ENCODE data around the gene MED25. TPM values are rescaled to one million over a fixed set of nuclear protein-coding genes. Genes with fewer than 3 reads are reported as not detected.

MED25 gene
- total RNA-seq, 1 donor from 2014 or later, result 40.1 TPM

- H3K36me3 Mint-ChIP-seq (ENCODE audit: low read depth), result peaks cover 15% of the 10 kb centered on the region
- H3K27me3 Mint-ChIP-seq (ENCODE audit: low read depth), result no peaks in the 10 kb centered on the region
- no peaks in the 10 kb centered on the region for H3K9me3 Mint-ChIP-seq (ENCODE audit: low read depth)
- H3K27ac Mint-ChIP-seq (ENCODE audit: unreplicated experiment), result peak overlapping the region; percentile 36
- H3K4me1 Mint-ChIP-seq (ENCODE audit: low read depth), result peaks cover 12% of the 10 kb centered on the region
- no peak for DNase-seq (ENCODE audit: low spot score)
- H3K4me3 Mint-ChIP-seq (ENCODE audit: unreplicated experiment), result no peak overlapping the region
- TF ChIP-seq, protein P1, sequence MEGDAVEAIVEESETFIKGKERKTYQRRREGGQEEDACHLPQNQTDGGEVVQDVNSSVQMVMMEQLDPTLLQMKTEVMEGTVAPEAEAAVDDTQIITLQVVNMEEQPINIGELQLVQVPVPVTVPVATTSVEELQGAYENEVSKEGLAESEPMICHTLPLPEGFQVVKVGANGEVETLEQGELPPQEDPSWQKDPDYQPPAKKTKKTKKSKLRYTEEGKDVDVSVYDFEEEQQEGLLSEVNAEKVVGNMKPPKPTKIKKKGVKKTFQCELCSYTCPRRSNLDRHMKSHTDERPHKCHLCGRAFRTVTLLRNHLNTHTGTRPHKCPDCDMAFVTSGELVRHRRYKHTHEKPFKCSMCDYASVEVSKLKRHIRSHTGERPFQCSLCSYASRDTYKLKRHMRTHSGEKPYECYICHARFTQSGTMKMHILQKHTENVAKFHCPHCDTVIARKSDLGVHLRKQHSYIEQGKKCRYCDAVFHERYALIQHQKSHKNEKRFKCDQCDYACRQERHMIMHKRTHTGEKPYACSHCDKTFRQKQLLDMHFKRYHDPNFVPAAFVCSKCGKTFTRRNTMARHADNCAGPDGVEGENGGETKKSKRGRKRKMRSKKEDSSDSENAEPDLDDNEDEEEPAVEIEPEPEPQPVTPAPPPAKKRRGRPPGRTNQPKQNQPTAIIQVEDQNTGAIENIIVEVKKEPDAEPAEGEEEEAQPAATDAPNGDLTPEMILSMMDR (IDR thresholded peaks at IDR 0.05), result no peak
Observed at GRCh38 chr19:49807058-49807903, 10.8 kb upstream of the MED25 start.

GRCh38 chr19:49807904-49808675, 10.0 kb upstream of the MED25 start:
- Mint-ChIP-seq H3K27me3 (ENCODE audit: low read depth) (no peaks in the 10 kb centered on the region), H3K4me3 (ENCODE audit: unreplicated experiment) (peak overlapping the region; percentile 86), H3K4me1 (ENCODE audit: low read depth) (peaks cover 18% of the 10 kb centered on the region), H3K36me3 (ENCODE audit: low read depth) (peaks cover 15% of the 10 kb centered on the region), H3K9me3 (ENCODE audit: low read depth) (no peaks in the 10 kb centered on the region), H3K27ac (ENCODE audit: unreplicated experiment) (peak overlapping the region; percentile 83)
- TF ChIP-seq, protein P1 (IDR thresholded peaks at IDR 0.05), result no peak
- DNase-seq (ENCODE audit: low spot score), result no peak

- no peaks in the 10 kb centered on the region for H3K27me3 Mint-ChIP-seq (ENCODE audit: low read depth)
- H3K4me1 Mint-ChIP-seq (ENCODE audit: low read depth), result peaks cover 18% of the 10 kb centered on the region
- peak overlapping the region; percentile 86 for H3K4me3 Mint-ChIP-seq (ENCODE audit: unreplicated experiment)
- TF ChIP-seq, protein P1 (IDR thresholded peaks at IDR 0.05), result no peak
- no peak for DNase-seq (ENCODE audit: low spot score)
- peak overlapping the region; percentile 83 for H3K27ac Mint-ChIP-seq (ENCODE audit: unreplicated experiment)
- H3K36me3 Mint-ChIP-seq (ENCODE audit: low read depth), result peaks cover 9% of the 10 kb centered on the region
- no peaks in the 10 kb centered on the region for H3K9me3 Mint-ChIP-seq (ENCODE audit: low read depth)
Observed at GRCh38 chr19:49808711-49809159, 9.4 kb upstream of the MED25 start.

- peak overlapping the region; percentile 86 for H3K4me3 Mint-ChIP-seq (ENCODE audit: unreplicated experiment)
- no peaks in the 10 kb centered on the region for H3K27me3 Mint-ChIP-seq (ENCODE audit: low read depth)
- DNase-seq (ENCODE audit: low spot score), result no peak
- H3K27ac Mint-ChIP-seq (ENCODE audit: unreplicated experiment), result peak overlapping the region; percentile 83
- H3K4me1 Mint-ChIP-seq (ENCODE audit: low read depth), result peaks cover 24% of the 10 kb centered on the region
- H3K36me3 Mint-ChIP-seq (ENCODE audit: low read depth), result peaks cover 7% of the 10 kb centered on the region
- no peaks in the 10 kb centered on the region for H3K9me3 Mint-ChIP-seq (ENCODE audit: low read depth)
- TF ChIP-seq, protein P1 (IDR thresholded peaks at IDR 0.05), result peak; percentile 68
Observed at GRCh38 chr19:49809160-49809940, 8.7 kb upstream of the MED25 start.
